ENCODE data around the gene TMPRSS4. TPM values are rescaled to one million over a fixed set of nuclear protein-coding genes. Genes with fewer than 3 reads are reported as not detected.

Gene TMPRSS4
- total and polyA plus RNA-seq, 9 of the 15 experiments (the other 6 are each of a cell fraction or from before 2014, with no cell fraction given), result 4.0 to 10.0 (median 5.6) TPM

GRCh38 chr11:118102721-118103261 lies 25.9 kb downstream of the TMPRSS4 start (continued):
- TF ChIP-seq HMBOX1 (IDR thresholded peaks at IDR 0.05), result peak; percentile 54; the same call in 1 of the 2 replicates
- no peak for TF ChIP-seq GABPA (tag; conservative IDR thresholded peaks at IDR 0.05; ENCODE audit: low read depth)
- TF ChIP-seq ZFP36 (IDR thresholded peaks at IDR 0.05; ENCODE audit: low read depth, low read length, partially characterized antibody), result peak; percentile 23
- TF ChIP-seq GTF2E2 (tag; IDR thresholded peaks at IDR 0.05), result no peak
- no peak for TF ChIP-seq DDX20 (tag; IDR thresholded peaks at IDR 0.05; ENCODE audit: low read depth)
- no peak for TF ChIP-seq CREB5 (CRISPR knock-in tag; IDR thresholded peaks at IDR 0.05)
- 0 out of 4 replicates have a peak, but pooled peaks of 1 of the 2 experiments have one; percentile 28 for TF ChIP-seq FOXK2 (conservative IDR thresholded peaks at IDR 0.05 in 1 of 2, IDR thresholded peaks at IDR 0.05 in 1 of 2; ENCODE audit: low read depth in 2 of 2)
- no peak for TF ChIP-seq KHSRP (IDR thresholded peaks at IDR 0.05)
- no peak; the same call in 1 of the 2 replicates for TF ChIP-seq CBX1 (IDR thresholded peaks at IDR 0.05; ENCODE audit: low read depth)
- TF ChIP-seq HIVEP1 (CRISPR knock-in tag; IDR thresholded peaks at IDR 0.05), result no peak
- no peak for TF ChIP-seq KDM5B (IDR thresholded peaks at IDR 0.05; ENCODE audit: insufficient replicate concordance, low read depth, low read length)
- TF ChIP-seq ADNP (tag; IDR thresholded peaks at IDR 0.05), result peak; percentile 81
- peak; percentile 26 for TF ChIP-seq PHF20 (IDR thresholded peaks at IDR 0.05; ENCODE audit: partially characterized antibody)
- TF ChIP-seq MLLT1 (IDR thresholded peaks at IDR 0.05), result no peak
- TF ChIP-seq NFXL1 (CRISPR knock-in tag; IDR thresholded peaks at IDR 0.05), result no peak
- no peak for TF ChIP-seq IRF9 (tag; IDR thresholded peaks at IDR 0.05)
- peak; percentile 46; the same call in 1 of the 2 replicates for TF ChIP-seq NFIC (IDR thresholded peaks at IDR 0.05)
- TF ChIP-seq TCFL5 (CRISPR knock-in tag; conservative IDR thresholded peaks at IDR 0.05), result no peak
- TF ChIP-seq POLR2H (tag; IDR thresholded peaks at IDR 0.05; ENCODE audit: low read depth), result no peak
- no peak for TF ChIP-seq PHTF2 (CRISPR knock-in tag; IDR thresholded peaks at IDR 0.05)
- peak in 1 of 2 experiments; percentile 64; a peak in 1 of 4 replicates for TF ChIP-seq ARNT (IDR thresholded peaks at IDR 0.05)
- no peak for TF ChIP-seq KAT7 (CRISPR knock-in tag; IDR thresholded peaks at IDR 0.05; ENCODE audit: borderline replicate concordance)
- no peak for TF ChIP-seq PRPF4 (IDR thresholded peaks at IDR 0.05; ENCODE audit: insufficient read depth, low read depth, low read length, poor library complexity, severe bottlenecking)
